HG03432 (cell line): Measurements from ENCODE around the gene POLE.

Experiments used
- ATAC-seq: cut with Tn5 transposase; IDR thresholded peaks from one replicate; pipeline ENCODE4 v1.9.1; 2021; ENCODE audit warnings: mild to moderate bottlenecking, moderate library complexity; ENCODE audit not compliant: unreplicated experiment

The POLE gene

GRCh38 chr12:132634411-132634990 lies 52.6 kb downstream of the POLE start:
- ATAC-seq: no peak

- no peak for ATAC-seq
Measured at GRCh38 chr12:132633901-132634300, 53.2 kb downstream of the POLE start.

GRCh38 chr12:132633398-132633797 lies 53.7 kb downstream of the POLE start:
- no peak for ATAC-seq

- ATAC-seq: no peak
Measured at GRCh38 chr12:132632521-132633228, 54.5 kb downstream of the POLE start.

- no peak for ATAC-seq
Measured at GRCh38 chr12:132631666-132632065, 55.5 kb downstream of the POLE start.

GRCh38 chr12:132630672-132631071 lies 56.5 kb downstream of the POLE start:
- ATAC-seq: no peak

- ATAC-seq: no peak
Measured at GRCh38 chr12:132629330-132629729, 57.8 kb downstream of the POLE start.

GRCh38 chr12:132625731-132626430 lies 61.3 kb downstream of the POLE start:
- ATAC-seq: no peak

GRCh38 chr12:132624910-132625630 lies 62.1 kb downstream of the POLE start:
- ATAC-seq: no peak

- no peak for ATAC-seq
Measured at GRCh38 chr12:132624186-132624855, 62.8 kb downstream of the POLE start.

- no peak for ATAC-seq
Measured at GRCh38 chr12:132623072-132623869, 63.9 kb downstream of the POLE start.

- ATAC-seq: no peak
Measured at GRCh38 chr12:132622437-132623071, 64.6 kb downstream of the POLE start.

- no peak for ATAC-seq
Measured at GRCh38 chr12:132621657-132622435, 65.3 kb downstream of the POLE start.

- ATAC-seq: no peak
Measured at GRCh38 chr12:132620899-132621656, 66.1 kb downstream of the POLE start.

GRCh38 chr12:132620113-132620898 lies 66.8 kb downstream of the POLE start:
- no peak for ATAC-seq

GRCh38 chr12:132619386-132620112 lies 67.6 kb downstream of the POLE start:
- ATAC-seq: no peak

GRCh38 chr12:132619071-132619385 lies 68.1 kb downstream of the POLE start:
- ATAC-seq: no peak
